ENCODE results near the gene MT1E.

The MT1E gene

GRCh38 chr16:56606071-56606475 lies 19.5 kb upstream of the MT1E start (continued):
- TF ChIP-seq INSM2 (tag by site-specific recombination; IDR thresholded peaks at IDR 0.05) (no peak), ZNF202 (tag by site-specific recombination; IDR thresholded peaks at IDR 0.05; ENCODE audit: borderline replicate concordance) (no peak)

GRCh38 chr16:56606476-56607108 lies 19.0 kb upstream of the MT1E start:
- Histone ChIP-seq H3K9me3 (ENCODE audit: control insufficient read depth, insufficient read depth, low read depth, low read length) (no peaks in the 10 kb centered on the region), H3K4me1 (ENCODE audit: control insufficient read depth, insufficient read depth, low read length) (peaks cover 3% of the 10 kb centered on the region; the same call in 1 of the 2 replicates), H3K36me3 (ENCODE audit: control insufficient read depth in 2 of 2, insufficient read depth in 1 of 2, low read length in 2 of 2) (no peaks in the 10 kb centered on the region), H3K27ac (ENCODE audit: extremely low read depth, low read depth, low read length) (no peak overlapping the region), H3K4me3 (ENCODE audit: low read depth, low read length) (no peak overlapping the region)
- ChIA-PET POLR2A (no interaction called here), CTCF (interaction anchor here (0.6 to 4.7 kb wide), 4 partner anchors 17 to 345 kb away, joined by 3 to 66 read pairs (median 4); no protein-coding TSS in a partner anchor)
- TF ChIP-seq ZNF843 (tag by site-specific recombination; IDR thresholded peaks at IDR 0.05) (no peak), ZNF394 (tag by site-specific recombination; IDR thresholded peaks at IDR 0.05; ENCODE audit: borderline replicate concordance) (no peak), OVOL3 (tag by site-specific recombination; IDR thresholded peaks at IDR 0.05) (no peak), ZNF692 (tag by site-specific recombination; IDR thresholded peaks at IDR 0.05) (no peak), KLF7 (tag by site-specific recombination; IDR thresholded peaks at IDR 0.05; ENCODE audit: borderline replicate concordance) (no peak), ZNF133 (tag by site-specific recombination; IDR thresholded peaks at IDR 0.05) (no peak), WT1 (tag by site-specific recombination; IDR thresholded peaks at IDR 0.05) (no peak), ZNF518A (tag by site-specific recombination; conservative IDR thresholded peaks at IDR 0.05; ENCODE audit: low read depth) (no peak), ZNF10 (tag by site-specific recombination; IDR thresholded peaks at IDR 0.05) (no peak), GLI2 (tag by site-specific recombination; IDR thresholded peaks at IDR 0.05; ENCODE audit: borderline replicate concordance, low read depth) (no peak), ZNF658 (tag by site-specific recombination; IDR thresholded peaks at IDR 0.05) (no peak), ZNF112 (tag by site-specific recombination; IDR thresholded peaks at IDR 0.05) (no peak), FEZF1 (tag by site-specific recombination; IDR thresholded peaks at IDR 0.05) (no peak), ZNF23 (tag by site-specific recombination; IDR thresholded peaks at IDR 0.05; ENCODE audit: borderline replicate concordance) (no peak), ZNF510 (tag by site-specific recombination; IDR thresholded peaks at IDR 0.05; ENCODE audit: insufficient replicate concordance) (no peak), ZNF174 (tag by site-specific recombination; IDR thresholded peaks at IDR 0.05) (no peak), ZNF404 (tag by site-specific recombination; IDR thresholded peaks at IDR 0.05) (no peak), GLIS1 (tag by site-specific recombination; IDR thresholded peaks at IDR 0.05) (no peak)

Data from HEK293 (cell line).